GM18526 (cell line): ENCODE data around the gene MAP3K14.

ENCODE experiments used
- POLR2A ChIP-seq: IDR thresholded peaks from 3 replicates; pipeline ENCODE4 v1.6.1; 2011; ENCODE audit not compliant: insufficient read length; ENCODE audit errors: extremely low read depth

MAP3K14 gene

DNA sequence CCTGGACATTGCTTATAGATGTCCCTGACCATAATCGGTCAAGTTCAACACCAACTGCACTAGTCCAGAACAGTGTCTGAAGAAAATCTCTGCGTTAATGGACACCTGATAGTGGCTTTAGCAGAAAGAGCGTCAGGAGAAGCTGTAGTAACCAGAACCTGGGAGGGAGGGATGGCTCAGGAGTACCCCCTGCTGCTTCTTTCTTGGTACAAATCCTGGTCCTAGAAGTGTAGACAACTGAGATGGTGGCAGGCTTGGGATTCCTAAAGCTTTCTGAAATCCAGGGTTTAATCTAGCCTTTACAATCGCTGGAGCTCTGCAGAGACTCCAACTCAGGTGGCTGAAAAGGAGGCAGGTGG lies 5.4 kb downstream of the MAP3K14 start:
- TF ChIP-seq POLR2A = no peak

- no peak for TF ChIP-seq POLR2A
These were observed 6.2 kb downstream of the MAP3K14 start for GRCh38 chr17:45310380-45311324.

DNA sequence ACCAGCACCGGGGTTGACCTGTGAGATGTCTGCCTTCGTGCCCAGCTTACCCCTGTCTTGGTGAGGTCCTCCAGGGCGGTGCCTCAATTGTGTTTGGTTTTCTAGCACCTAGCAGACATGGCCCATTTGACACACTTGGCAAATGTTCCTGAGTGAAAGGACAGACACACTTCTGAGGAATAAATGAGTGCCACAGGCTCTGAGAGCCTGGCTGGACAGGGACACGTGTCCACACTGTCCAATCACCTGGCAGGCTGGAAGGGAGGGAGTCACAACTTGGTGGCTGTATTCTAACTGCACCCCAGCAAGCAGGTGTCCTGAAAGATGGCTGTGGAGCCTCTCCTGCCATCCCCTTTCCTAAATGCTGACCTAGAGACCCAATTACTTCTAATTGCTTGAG lies 7.4 kb downstream of the MAP3K14 start:
- no peak for TF ChIP-seq POLR2A

GRCh38 chr17:45308840-45309239 lies 8.0 kb downstream of the MAP3K14 start:
- no peak for TF ChIP-seq POLR2A

DNA sequence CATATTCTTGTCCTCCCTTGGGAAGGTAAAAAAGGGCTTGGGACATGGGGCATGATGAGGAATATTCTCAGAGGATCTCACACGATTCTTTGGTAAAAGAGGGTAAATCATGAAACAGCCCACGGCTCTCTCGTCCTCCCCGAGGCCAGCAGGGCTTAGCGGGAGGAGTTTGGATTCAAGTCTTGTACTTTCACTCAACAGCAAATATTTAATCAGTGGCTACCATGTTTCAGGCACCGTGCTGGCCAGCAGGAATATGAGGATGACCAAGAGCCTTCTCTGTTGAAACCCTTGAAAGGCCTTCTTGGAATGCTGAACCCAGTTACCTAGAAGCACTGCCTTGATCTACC lies 8.8 kb downstream of the MAP3K14 start:
- no peak for TF ChIP-seq POLR2A

- TF ChIP-seq POLR2A = no peak
These were observed 9.4 kb downstream of the MAP3K14 start for GRCh38 chr17:45307290-45308015.

GRCh38 chr17:45306623-45307022 lies 10.2 kb downstream of the MAP3K14 start:
- no peak for TF ChIP-seq POLR2A

DNA sequence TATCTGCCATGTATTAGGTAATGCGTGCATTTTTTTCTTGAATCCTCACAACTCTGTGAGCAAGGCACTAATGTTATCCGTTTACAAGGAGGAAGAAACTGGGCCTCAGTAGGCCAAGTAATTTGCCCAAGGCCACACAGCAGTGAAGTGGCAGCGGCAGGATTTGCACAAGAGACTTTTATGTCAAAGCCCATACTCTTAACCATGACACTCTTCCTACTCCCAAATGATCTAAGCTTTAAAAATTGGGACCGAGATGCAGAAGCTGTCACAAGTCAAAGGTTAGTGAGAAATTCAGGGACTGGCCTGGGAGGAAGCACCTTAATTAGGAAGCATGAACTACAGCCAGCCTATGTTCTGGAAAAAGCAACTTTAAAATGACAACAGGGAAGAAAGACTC lies 10.7 kb downstream of the MAP3K14 start:
- TF ChIP-seq POLR2A = no peak

- TF ChIP-seq POLR2A = no peak
These were observed 11.2 kb downstream of the MAP3K14 start for GRCh38 chr17:45305530-45306087.

- no peak for TF ChIP-seq POLR2A
These were observed 14.1 kb downstream of the MAP3K14 start for GRCh38 chr17:45302649-45303173.

DNA sequence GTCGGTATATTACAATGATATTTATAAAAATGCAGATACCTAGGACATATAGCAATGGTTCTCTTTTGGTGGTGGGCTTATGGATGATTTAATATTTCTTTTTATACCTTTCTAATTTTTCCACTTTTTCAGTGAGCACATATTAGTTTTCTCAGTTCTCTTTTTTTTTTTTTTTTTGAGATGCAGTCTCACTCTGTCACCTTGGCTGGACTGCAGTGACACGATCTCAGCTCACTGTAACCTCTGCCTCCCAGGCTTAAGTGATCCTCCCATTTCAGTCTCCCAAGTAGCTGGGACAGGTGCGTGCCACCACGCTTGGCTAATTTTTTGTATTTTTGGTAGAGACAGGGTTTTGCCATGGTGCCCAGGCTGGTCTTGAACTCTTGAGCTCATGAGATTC lies 15.1 kb downstream of the MAP3K14 start:
- no peak for TF ChIP-seq POLR2A

DNA sequence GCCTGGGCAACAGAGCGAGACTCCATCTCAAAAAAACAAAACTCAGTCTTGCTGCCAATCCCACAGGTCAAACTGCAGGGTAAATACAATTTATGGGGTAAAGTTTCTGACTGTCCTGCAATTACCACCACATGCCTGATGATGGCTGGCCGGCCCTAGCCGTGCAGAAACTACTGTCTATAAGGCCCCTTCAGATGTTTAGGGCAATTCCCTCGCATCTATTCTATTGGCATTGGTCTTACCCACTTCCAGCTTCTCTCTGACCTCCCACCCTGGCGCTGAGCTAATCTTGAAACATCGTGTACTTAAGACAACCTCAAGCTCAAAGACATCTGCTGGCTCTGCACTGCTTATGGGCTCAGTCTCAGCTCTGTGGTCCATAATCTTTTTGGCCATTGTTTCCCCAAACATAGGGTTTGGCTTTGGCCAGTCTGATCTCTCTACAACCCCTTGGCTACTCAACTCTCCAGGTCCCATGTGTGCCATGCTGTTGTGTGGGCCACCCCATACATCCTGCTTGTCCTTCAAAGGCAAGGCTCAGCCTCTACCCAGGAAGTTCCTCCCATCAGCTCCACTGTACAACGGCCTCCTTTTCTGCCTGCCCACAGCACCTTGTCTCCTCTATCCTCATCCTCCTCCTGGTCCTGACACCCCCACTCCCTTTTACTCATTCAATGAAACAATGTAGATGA lies 16.6 kb downstream of the MAP3K14 start:
- TF ChIP-seq POLR2A = no peak

DNA sequence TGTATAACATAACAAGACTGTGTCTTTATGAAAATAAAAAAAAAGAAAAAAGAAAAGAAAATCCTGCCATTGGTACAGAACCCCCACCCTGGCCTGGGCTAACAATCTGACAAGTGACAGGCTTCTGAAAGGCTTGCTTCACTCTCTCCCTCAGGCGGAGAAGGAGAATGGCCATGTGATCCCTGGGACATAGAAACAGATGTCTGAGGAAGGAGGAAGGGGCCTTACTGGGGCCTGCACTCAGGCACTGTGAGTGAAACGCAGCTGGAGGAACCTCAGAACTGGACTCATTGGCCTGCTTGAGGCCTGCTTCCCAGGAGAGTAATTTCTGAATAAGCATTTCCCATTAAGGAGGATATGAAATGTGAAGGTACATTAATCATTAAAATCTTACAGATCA lies 17.5 kb downstream of the MAP3K14 start:
- TF ChIP-seq POLR2A = no peak

GRCh38 chr17:45298546-45299285 lies 18.1 kb downstream of the MAP3K14 start:
- TF ChIP-seq POLR2A = no peak

GRCh38 chr17:45296833-45297124 lies 20.0 kb downstream of the MAP3K14 start:
- TF ChIP-seq POLR2A = no peak
